Amygdala (tissue), 56 donors: Measurements from ENCODE around the gene THOC5.
A peak's percentile ranks its signal among the peaks of the same experiment; 100 is the strongest.

ENCODE experiments used
- DNase-seq, 56 donors: peaks; one replicate each; lab custom pipeline; 2025; lab: John Stamatoyannopoulos, UW

THOC5 gene

GRCh38 chr22:29478326-29479276 is 75.0 kb downstream of the THOC5 start:
- DNase-seq, result peak in 8 of 56 donors; percentile 8 to 45 (median 24)

GRCh38 chr22:29477723-29478318 is 75.7 kb downstream of the THOC5 start:
- peak in 7 of 56 donors; percentile 10 to 34 (median 21) for DNase-seq

- no peak for DNase-seq
These were observed 77.4 kb downstream of the THOC5 start for GRCh38 chr22:29476116-29476515.

- DNase-seq, result no peak
These were observed 78.0 kb downstream of the THOC5 start for GRCh38 chr22:29475550-29475949.

- no peak for DNase-seq
These were observed 80.6 kb downstream of the THOC5 start for GRCh38 chr22:29473001-29473400.

- DNase-seq, result peak in 21 of 56 donors; percentile 2 to 66 (median 27)
These were observed 83.2 kb downstream of the THOC5 start for GRCh38 chr22:29470159-29470855.

- no peak for DNase-seq
These were observed 83.8 kb downstream of the THOC5 start for GRCh38 chr22:29469755-29470154.

GRCh38 chr22:29464581-29464980 is 89.0 kb downstream of the THOC5 start:
- DNase-seq, result no peak

GRCh38 chr22:29463629-29464028 is 89.9 kb downstream of the THOC5 start:
- DNase-seq, result no peak

- DNase-seq, result no peak
These were observed 92.3 kb downstream of the THOC5 start for GRCh38 chr22:29461263-29461662.

- no peak for DNase-seq
These were observed 93.8 kb downstream of the THOC5 start for GRCh38 chr22:29459773-29460172.

GRCh38 chr22:29458551-29458950 is 95.0 kb downstream of the THOC5 start:
- DNase-seq, result no peak

- no peak for DNase-seq
These were observed 95.8 kb downstream of the THOC5 start for GRCh38 chr22:29457730-29458129.

- no peak for DNase-seq
These were observed 97.3 kb downstream of the THOC5 start for GRCh38 chr22:29456211-29456671.
